Pons (tissue), 1 donor: ENCODE data around the gene PODN.

ENCODE experiments used
- DNase-seq: peaks from one replicate; pipeline ENCODE4 v3.0.0-alpha.2; 2016; ENCODE audit warnings: low spot score

PODN gene

GRCh38 chr1:53115403-53116306 is 53.6 kb downstream of the PODN start:
- no peak for DNase-seq

DNA sequence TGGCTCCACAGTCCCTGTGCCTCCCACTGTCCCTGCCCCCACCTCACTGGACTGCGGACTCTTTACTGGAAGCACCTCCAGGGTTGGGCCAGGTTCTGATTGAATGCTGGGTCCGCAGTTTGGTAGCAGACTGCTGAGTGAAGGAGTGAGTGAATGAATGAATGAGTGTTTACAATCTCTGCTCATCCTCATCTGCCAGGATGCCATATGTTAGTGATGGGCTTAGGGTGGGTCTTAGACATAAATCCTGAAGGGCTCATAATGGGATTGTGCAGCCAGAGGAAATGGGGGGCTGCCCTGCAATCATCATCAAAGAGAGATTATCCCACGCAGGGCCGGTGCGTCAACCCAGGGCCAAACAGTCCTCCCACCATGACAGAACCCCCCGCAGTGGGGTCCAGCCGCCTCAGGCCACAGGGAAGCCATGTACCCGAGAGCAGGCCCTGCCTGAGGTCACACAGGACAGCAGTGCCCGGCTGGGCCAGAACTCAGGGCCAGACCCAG is 54.3 kb downstream of the PODN start:
- no peak for DNase-seq

- DNase-seq, result no peak
Measured at GRCh38 chr1:53116933-53117600, 55.1 kb downstream of the PODN start.

GRCh38 chr1:53117836-53118235 is 55.8 kb downstream of the PODN start:
- no peak for DNase-seq

GRCh38 chr1:53120659-53121058 is 58.6 kb downstream of the PODN start:
- no peak for DNase-seq

DNA sequence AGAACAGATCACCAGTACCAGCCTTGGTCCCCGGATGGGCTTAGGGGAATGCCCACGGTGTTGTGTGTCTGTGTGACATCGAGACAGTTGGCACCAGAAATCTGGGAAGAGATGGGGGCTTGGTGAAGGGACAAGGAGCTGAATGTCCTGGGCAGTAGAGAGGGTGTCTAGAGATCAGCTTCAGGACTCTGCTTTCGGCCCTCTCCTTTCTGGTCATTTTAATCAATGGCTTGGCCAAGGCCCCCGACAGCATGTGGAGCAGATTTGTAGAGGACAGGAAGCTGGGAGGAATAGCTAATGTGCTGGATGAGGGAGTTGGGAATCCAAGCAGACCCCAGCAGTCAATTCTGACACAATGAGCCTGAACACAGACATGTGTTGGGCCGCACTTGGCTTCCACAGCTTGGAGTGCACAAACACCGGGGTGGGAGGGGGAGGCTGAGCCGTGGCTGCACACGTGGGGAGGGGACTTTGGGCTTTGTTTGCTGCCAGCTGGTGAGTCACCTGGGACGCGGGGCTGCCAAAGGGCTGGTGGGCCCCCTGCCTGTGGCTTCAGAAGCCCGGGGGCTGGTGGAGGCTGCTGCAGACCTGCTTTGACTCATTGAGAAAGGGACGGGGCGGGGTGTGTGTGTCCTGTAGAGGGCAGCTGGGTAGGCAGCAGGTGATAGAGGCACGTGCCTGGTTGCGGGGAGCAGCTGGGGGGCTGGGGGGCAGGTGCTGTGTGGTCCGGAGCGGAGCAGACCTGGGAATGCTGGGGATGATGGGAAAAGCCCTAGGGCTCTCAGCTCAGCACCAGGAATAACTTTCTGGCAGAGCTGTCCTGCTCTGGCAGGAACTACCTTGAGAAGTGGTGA is 59.5 kb downstream of the PODN start:
- no peak for DNase-seq

DNA sequence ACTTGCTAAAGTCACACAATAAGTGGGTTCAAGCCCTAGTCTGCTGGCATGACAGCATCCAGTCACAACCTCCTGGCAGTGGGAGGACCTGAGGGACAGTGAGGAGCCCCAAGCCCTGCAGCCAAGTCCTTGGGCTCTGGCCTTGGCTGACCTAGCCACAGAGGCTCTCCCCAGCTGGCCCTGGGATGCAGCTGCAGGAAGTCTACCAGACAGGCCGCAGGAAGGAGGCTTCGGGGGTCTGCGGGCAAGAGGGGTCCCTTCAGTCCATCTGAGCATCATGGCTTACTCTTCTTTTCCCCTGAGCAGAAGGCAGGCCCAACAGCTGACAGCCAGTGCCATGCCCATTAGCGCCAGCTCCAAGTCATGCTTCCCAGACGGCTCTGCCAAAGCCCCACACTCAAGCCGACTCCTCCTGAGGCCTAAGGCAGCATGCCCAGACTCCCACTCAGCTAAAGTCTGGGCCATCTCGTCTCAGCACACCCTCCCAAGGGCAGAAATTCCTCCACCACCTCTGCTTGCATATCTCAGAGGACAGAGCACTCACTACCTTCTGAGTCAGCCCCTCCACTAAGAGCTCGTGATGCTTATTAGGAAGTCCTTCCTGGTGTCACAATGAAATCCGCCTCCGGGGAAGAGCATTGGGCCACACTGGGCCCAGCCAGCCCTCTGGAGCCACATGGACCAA is 60.3 kb downstream of the PODN start:
- no peak for DNase-seq

DNA sequence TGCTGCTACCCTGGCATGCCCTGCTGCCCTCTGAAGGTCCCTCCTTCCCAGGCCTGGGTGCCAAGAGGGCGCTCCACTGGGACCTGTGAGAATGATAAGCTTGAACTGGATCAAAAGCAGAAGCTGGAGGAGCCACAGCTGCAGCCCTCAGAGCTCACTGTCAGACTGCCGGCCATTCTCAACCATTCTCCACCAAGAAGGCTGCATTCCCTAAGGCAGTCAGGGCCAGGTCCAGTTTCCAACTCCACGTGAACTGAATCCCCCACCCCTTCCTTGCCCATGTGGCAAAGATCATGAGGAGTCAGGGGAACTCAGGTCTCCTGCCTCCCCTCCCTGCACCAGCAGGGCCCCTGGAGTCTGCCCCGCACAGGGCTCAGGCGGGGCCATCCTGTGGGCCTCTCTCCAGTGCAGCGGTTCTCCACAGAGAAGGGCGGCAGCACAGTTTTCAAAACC is 61.0 kb downstream of the PODN start:
- DNase-seq, result no peak

GRCh38 chr1:53123453-53124140 is 61.6 kb downstream of the PODN start:
- DNase-seq, result no peak

- DNase-seq, result no peak
Measured at GRCh38 chr1:53125122-53125521, 63.1 kb downstream of the PODN start.

- no peak for DNase-seq
Measured at GRCh38 chr1:53125623-53126360, 63.8 kb downstream of the PODN start.

- DNase-seq, result no peak
Measured at GRCh38 chr1:53126495-53126894, 64.5 kb downstream of the PODN start.

- DNase-seq, result no peak
Measured at GRCh38 chr1:53127546-53127945, 65.5 kb downstream of the PODN start.

- no peak for DNase-seq
Measured at GRCh38 chr1:53128401-53128800, 66.4 kb downstream of the PODN start.

DNA sequence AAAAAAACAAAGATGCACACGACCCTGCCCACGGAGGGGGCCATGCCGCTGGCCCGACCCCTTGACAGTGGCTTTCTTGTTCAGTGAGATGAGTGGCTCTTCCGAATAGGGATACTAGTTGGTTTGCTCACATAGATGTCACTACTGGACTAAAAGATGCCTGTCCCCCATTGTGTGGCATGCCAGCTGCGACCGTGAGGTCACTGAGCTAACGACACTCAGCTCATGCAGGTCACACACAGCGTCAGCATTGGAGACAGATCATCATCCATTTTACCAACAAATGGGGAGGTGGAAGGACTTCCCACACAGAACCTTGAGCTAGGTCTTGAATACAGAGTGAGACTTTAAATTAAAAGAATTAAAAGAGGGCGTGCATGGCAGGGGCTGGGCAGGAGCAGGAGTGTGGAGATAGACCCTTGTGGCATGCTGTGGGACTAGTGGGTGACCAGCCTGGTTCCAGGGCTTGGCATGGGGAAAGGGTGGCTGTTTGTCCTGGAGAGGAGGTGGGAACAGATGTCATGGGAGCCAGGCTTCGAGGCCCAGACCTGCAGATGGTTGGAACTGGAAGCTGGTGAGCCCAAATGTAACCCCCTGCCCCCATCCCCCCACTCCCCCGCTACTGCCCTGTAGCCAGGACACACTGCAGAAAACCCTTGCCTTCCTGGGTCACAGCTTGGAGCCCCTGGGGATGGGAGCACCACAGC is 68.0 kb downstream of the PODN start:
- no peak for DNase-seq

DNA sequence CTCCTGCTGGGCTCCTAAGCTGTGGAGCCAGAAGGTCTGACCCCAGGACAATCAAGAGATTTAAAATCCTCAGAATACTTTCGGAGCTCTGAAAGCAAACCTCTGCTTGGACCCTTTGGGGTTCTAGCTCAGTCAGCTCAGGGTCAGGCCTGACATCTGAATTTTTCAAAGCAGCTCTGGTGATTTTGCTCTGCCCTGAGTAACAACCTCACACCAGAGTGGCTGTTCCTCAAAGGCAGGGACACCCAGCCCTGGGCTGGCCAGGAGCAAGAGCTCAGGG is 68.5 kb downstream of the PODN start:
- DNase-seq, result no peak

- DNase-seq, result no peak
Measured at GRCh38 chr1:53130878-53131589, 69.0 kb downstream of the PODN start.

- DNase-seq, result no peak
Measured at GRCh38 chr1:53131590-53131938, 69.6 kb downstream of the PODN start.

GRCh38 chr1:53132176-53132575 is 70.2 kb downstream of the PODN start:
- DNase-seq, result no peak
